ENCODE data around the gene DGKD.

Gene DGKD

DNA sequence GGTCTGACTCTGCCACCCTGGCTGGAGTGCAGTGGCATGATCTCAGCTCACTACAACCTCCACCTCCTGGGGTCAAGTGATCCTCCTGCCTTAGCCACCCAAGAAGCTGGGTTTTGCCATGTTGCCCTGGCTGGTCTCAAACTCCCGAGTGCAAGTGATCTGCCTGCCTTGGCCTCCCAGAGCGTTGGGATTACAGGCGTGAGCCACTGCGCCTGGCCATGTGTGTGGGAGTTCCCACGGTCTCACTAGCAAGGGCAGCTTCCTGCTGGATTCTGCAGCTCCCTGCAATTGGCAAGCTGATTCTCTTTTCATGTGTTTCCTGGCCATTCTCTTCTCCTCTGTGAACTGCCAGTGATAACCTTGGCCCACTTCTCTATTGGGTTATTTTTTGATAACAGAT, 128.3 kb downstream of the DGKD start:
- no peak overlapping the region for H3K9ac ChIP-seq (ENCODE audit: low read depth, low read length)
- no peaks in the 10 kb centered on the region for H3K4me1 ChIP-seq (ENCODE audit: insufficient read depth, low read length)
- no peaks in the 10 kb centered on the region for H3K9me3 ChIP-seq (ENCODE audit: insufficient read depth, low read length, severe bottlenecking)
- H3K4me2 ChIP-seq (ENCODE audit: insufficient read depth, low read length) = no peak overlapping the region
- ATAC-seq (ENCODE audit: insufficient read depth, low read depth) (no peak), DNase-seq (no peak)
- H2AFZ ChIP-seq (ENCODE audit: low read depth, low read length) = no peak overlapping the region
- TF ChIP-seq CTCF (IDR thresholded peaks at IDR 0.05; ENCODE audit: borderline replicate concordance, extremely low read depth, low read length, poor library complexity, severe bottlenecking) = no peak
- no peak for TF ChIP-seq EZH2 (IDR thresholded peaks at IDR 0.05; ENCODE audit: borderline replicate concordance, low read depth, low read length, severe bottlenecking)
- no peak overlapping the region for H3K4me3 ChIP-seq (ENCODE audit: low read depth in 1 of 2, low read length in 2 of 2)
- no peaks in the 10 kb centered on the region for H3K79me2 ChIP-seq (ENCODE audit: insufficient read depth, low read length)
- no peak overlapping the region for H3K27ac ChIP-seq (ENCODE audit: low read length)
- no peaks in the 10 kb centered on the region for H3K27me3 ChIP-seq (ENCODE audit: insufficient read depth, low read length, poor library complexity)
- H4K20me1 ChIP-seq (ENCODE audit: insufficient read depth, low read length) = no peaks in the 10 kb centered on the region
- peaks cover 27% of the 10 kb centered on the region for H3K36me3 ChIP-seq (ENCODE audit: insufficient read depth, low read length)

GRCh38 chr2:233485726-233486125, 131.4 kb downstream of the DGKD start:
- DNase-seq (no peak), ATAC-seq (ENCODE audit: insufficient read depth, low read depth) (no peak)
- Histone ChIP-seq H3K9me3 (ENCODE audit: insufficient read depth, low read length, severe bottlenecking) (no peaks in the 10 kb centered on the region), H2AFZ (ENCODE audit: low read depth, low read length) (no peak overlapping the region), H3K9ac (ENCODE audit: low read depth, low read length) (no peak overlapping the region), H3K4me1 (ENCODE audit: insufficient read depth, low read length) (no peaks in the 10 kb centered on the region), H3K79me2 (ENCODE audit: insufficient read depth, low read length) (no peaks in the 10 kb centered on the region), H3K4me2 (ENCODE audit: insufficient read depth, low read length) (no peak overlapping the region), H3K36me3 (ENCODE audit: insufficient read depth, low read length) (peaks cover 29% of the 10 kb centered on the region), H3K27ac (ENCODE audit: low read length) (no peak overlapping the region), H3K27me3 (ENCODE audit: insufficient read depth, low read length, poor library complexity) (no peaks in the 10 kb centered on the region), H4K20me1 (ENCODE audit: insufficient read depth, low read length) (no peaks in the 10 kb centered on the region), H3K4me3 (ENCODE audit: low read depth in 1 of 2, low read length in 2 of 2) (no peak overlapping the region)
- TF ChIP-seq EZH2 (IDR thresholded peaks at IDR 0.05; ENCODE audit: borderline replicate concordance, low read depth, low read length, severe bottlenecking) (no peak), CTCF (IDR thresholded peaks at IDR 0.05; ENCODE audit: borderline replicate concordance, extremely low read depth, low read length, poor library complexity, severe bottlenecking) (no peak)

GRCh38 chr2:233486357-233486756, 132.1 kb downstream of the DGKD start:
- H3K4me3 ChIP-seq (ENCODE audit: low read depth in 1 of 2, low read length in 2 of 2) = no peak overlapping the region
- no peaks in the 10 kb centered on the region for H3K4me1 ChIP-seq (ENCODE audit: insufficient read depth, low read length)
- H3K4me2 ChIP-seq (ENCODE audit: insufficient read depth, low read length) = no peak overlapping the region
- DNase-seq (no peak), ATAC-seq (ENCODE audit: insufficient read depth, low read depth) (no peak)
- no peaks in the 10 kb centered on the region for H3K79me2 ChIP-seq (ENCODE audit: insufficient read depth, low read length)
- TF ChIP-seq EZH2 (IDR thresholded peaks at IDR 0.05; ENCODE audit: borderline replicate concordance, low read depth, low read length, severe bottlenecking) (no peak), CTCF (IDR thresholded peaks at IDR 0.05; ENCODE audit: borderline replicate concordance, extremely low read depth, low read length, poor library complexity, severe bottlenecking) (no peak)
- no peak overlapping the region for H3K27ac ChIP-seq (ENCODE audit: low read length)
- no peak overlapping the region for H3K9ac ChIP-seq (ENCODE audit: low read depth, low read length)
- H3K36me3 ChIP-seq (ENCODE audit: insufficient read depth, low read length) = peaks cover 31% of the 10 kb centered on the region
- no peaks in the 10 kb centered on the region for H3K27me3 ChIP-seq (ENCODE audit: insufficient read depth, low read length, poor library complexity)
- H2AFZ ChIP-seq (ENCODE audit: low read depth, low read length) = no peak overlapping the region
- H4K20me1 ChIP-seq (ENCODE audit: insufficient read depth, low read length) = no peaks in the 10 kb centered on the region
- H3K9me3 ChIP-seq (ENCODE audit: insufficient read depth, low read length, severe bottlenecking) = no peaks in the 10 kb centered on the region
